ENCODE data around the gene VSTM2A.

Gene VSTM2A

DNA sequence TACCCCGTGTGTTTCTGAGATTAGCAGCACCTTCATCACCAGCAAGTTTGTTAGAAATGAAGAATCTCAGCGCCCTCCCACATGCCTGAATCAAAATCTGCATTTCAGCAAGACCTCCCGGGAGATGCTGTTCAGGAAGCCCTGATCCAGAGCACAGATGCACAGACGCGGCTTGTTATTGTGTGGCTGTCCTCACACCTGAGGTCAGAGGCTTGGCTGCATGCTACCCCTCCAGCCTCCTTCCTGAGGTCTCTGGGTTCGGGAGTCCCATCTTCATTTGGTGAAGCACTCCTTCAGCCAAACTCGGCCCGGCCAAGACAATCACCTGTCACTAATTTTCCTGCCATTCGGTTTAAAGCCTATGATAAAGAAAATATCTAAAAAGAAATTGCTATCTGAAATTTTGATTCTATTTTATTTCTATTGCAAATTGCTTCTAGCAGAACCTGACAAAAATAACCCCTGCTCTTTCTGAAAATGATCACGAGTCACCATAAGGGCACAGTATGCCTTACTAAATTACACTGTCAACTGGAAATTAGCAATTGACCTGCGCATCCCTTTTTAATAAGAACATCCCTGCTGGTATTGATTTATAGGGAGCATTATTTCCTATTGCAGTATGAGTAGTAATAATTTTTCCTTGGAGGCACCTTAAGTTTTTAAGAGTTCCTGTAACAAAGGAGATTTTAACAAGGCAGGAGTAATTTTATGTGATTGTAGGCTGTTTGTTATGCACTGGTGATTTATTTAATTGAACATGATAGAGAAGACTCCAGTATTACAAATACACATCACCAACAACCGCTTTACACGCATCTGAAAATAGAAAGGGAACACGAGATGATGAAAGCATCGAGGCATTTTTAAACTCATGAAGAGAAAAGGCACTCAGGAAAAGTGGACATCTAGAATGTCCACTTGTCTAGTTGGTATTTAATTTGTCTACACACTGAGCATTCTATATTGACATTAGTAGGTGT, 49.5 kb downstream of the VSTM2A start:
- no peak for TF ChIP-seq CTCF (IDR thresholded peaks at IDR 0.05; ENCODE audit: low read depth, low read length)
- DNase-seq (ENCODE audit: low read depth, low spot score) = no peak
- H3K4me3 ChIP-seq (ENCODE audit: low read depth, low read length) = no peak overlapping the region
- in situ Hi-C loops (cut with HindIII; ENCODE audit: low sequenced_read_pairs) = no loop called here

GRCh38 chr7:54596747-54597146, 54.6 kb downstream of the VSTM2A start:
- DNase-seq (ENCODE audit: low read depth, low spot score) = no peak
- no peak overlapping the region for H3K4me3 ChIP-seq (ENCODE audit: low read depth, low read length)
- in situ Hi-C loops (cut with HindIII; ENCODE audit: low sequenced_read_pairs) = no loop called here
- TF ChIP-seq CTCF (IDR thresholded peaks at IDR 0.05; ENCODE audit: low read depth, low read length) = no peak

- no peak for TF ChIP-seq CTCF (IDR thresholded peaks at IDR 0.05; ENCODE audit: low read depth, low read length)
- in situ Hi-C loops (cut with HindIII; ENCODE audit: low sequenced_read_pairs) = no loop called here
- DNase-seq (ENCODE audit: low read depth, low spot score) = peak; percentile 11
- H3K4me3 ChIP-seq (ENCODE audit: low read depth, low read length) = no peak overlapping the region
Observed at GRCh38 chr7:54615537-54615936, 73.4 kb downstream of the VSTM2A start.
